ENCODE results near the gene RMI2. TPM values are rescaled to one million over a fixed set of nuclear protein-coding genes. Genes with fewer than 3 reads are reported as not detected.

The RMI2 gene
- total RNA-seq, 1 donor from 2014 or later, result 6.0 TPM

GRCh38 chr16:11309895-11310633 lies 35.2 kb upstream of the RMI2 start:
- DNase-seq (ENCODE audit: low read depth), result peak; percentile 60

DNA sequence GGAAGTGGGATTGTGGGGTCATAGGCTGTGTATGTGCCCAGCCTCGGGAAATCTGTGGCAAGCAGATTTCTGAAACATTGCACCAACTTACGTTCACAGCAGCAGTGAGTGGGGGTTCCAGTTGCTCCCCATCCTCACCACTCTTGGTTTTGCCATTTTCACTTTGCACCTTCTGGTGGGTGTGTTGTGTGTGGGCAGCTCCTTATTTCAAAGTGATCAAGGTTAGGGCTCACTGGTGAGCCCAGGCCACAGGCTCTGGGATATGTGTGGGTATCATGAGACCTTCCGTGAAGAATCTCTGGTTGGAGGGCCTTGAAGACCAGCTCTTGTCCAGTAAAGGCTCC lies 34.7 kb upstream of the RMI2 start:
- DNase-seq (ENCODE audit: low read depth), result no peak

DNA sequence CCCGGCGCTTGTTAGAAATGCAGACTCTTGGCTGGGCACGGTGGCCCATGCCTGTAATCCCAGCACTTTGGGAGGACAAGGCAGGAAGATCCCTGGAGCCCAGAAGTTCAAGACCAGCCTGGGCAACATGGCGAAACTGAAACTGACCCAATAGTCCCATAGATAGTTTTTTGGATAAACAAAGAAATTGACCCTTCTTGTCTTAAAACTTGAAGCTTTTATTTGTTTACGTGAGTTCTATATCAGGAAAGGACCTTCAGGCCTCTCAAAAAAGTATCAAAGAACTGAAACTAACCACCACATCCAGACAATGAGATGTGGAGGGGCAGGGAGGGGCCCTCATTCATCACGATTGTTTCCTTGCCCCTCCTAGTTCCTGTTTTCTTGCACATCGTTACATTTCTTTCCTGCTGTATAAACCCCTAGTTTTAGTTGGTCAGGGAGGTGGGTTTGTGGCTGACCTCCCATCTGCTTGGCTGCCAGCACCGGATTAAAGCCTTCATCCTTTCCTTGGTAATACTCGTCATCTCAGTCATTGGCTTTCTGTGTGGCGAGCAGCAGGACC lies 34.2 kb upstream of the RMI2 start:
- no peak for DNase-seq (ENCODE audit: low read depth)

DNA sequence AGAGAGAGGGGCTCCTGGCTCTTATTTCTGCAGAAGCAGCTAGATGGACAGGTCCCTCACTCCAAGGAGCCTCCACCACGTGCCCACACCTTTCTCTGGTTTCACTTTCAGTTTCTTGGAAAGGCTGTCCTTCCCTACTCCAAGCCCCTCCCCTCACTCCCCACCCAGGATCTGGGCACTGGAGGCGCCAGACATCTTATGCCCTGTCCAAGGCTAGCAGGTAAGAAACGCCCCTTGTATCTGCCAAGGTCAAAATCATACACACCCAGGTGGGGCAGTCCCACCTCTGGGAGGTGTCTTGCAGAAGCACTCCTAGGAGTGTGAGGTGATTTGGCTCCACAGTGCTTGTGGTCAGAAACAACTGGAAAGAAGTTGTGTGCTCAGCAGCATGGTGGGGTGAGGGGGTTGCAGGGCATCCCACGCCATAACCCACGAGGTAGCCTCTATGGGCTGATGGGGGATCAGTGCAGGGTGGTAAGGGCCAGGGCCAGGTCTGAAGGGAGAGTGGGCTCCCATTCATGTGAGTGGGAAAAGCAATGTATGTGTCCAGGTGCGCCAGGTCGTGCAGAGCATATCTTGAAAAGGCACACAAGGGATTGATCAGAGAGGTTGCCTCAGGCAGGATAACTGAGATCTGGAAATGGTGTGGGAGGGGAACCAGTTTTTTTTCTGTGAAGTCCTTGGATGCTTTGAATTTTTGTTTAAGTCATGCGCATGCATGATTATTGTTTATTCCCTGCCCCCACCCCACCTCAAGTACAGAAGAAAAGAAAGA lies 32.4 kb upstream of the RMI2 start:
- peak; percentile 80 for DNase-seq (ENCODE audit: low read depth)

DNA sequence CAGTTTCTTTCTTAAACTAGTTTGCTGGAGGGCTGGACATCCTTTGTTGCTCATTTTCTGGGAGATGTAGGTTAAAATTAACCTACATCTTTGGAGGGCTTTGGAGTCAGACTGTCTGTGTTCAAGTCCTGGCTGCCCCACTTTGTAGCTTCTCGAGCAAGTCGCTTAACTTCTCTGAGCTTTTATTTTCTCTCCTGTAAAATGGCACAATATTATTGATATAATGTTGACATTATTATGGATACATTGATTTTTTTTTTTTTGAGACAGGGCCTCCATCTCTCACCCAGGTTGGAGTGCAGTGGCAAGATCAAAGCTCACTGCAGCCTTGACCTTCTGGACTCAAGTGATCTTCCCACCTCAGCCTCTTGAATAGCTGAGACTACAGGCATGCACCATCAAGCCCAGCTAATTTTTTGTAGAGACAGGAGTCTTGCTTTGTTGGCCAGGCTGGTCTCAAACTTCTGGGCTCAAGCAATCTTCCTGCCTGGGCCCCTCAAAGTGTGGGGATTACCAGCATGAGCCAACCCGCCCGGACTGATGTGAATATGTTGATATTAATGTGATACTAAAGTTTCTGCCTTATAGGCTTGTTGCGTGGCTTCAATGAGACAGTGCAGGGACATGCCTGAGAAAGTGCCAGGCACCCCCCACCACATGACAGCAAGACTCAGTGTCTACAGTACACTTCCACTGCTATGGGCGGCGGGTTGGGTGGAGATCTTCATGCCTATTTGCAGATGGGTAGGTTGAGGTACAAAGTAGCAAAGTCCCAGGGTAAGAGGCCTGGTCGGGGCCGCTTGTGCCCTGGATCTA lies 31.6 kb upstream of the RMI2 start:
- no peak for DNase-seq (ENCODE audit: low read depth)

GRCh38 chr16:11314309-11314894 lies 30.9 kb upstream of the RMI2 start:
- DNase-seq (ENCODE audit: low read depth), result no peak

- peak; percentile 94 for DNase-seq (ENCODE audit: low read depth)
Measured at GRCh38 chr16:11315510-11315909, 29.7 kb upstream of the RMI2 start.

GRCh38 chr16:11316331-11317015 lies 28.8 kb upstream of the RMI2 start:
- peak; percentile 27 for DNase-seq (ENCODE audit: low read depth)

GRCh38 chr16:11318817-11319216 lies 26.4 kb upstream of the RMI2 start:
- DNase-seq (ENCODE audit: low read depth), result no peak

DNA sequence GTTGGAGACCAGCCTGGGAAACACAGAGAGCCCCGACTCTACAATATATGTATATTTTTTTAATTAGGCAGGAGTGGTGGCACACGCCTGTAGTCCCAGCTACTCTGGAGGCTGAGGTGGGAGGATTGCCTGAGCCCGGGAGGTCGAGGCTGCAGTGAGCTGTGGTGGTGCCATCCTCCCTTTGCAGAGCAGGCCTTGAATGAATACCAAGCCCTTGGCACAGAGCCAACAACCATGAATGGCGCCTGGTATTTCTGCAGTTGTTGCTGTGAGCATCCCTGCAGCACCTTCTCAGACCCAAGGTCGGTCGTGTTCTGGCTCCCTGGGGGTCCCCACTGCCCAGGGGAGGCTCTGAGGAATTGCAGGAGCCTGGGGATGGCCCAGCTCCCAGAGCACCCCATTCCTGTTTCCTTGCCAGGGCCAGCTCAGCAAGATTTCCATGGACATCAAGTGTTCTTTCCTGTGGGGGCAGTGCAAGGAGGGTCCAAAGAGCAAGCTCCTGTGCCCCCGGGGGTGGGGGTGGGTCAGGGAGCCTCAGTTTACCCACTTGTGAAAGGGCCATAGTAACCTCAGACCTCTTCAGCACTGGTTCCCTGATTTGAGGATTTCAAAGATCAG lies 25.6 kb upstream of the RMI2 start:
- no peak for DNase-seq (ENCODE audit: low read depth)

GRCh38 chr16:11320170-11320569 lies 25.1 kb upstream of the RMI2 start:
- DNase-seq (ENCODE audit: low read depth), result no peak

DNA sequence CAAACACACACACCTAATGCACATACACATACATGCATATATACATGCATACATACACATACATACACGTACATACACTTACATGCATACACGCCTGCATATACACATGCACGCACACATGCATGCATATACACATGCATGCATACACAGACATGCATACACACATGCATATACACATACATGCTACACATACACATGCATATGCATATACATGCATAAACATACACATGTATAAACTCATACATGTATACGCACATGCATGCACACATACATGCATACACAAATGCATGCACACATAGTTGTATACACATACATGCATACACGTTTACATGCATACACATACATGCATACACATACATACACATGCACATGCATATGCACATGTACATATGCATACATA lies 23.6 kb upstream of the RMI2 start:
- DNase-seq (ENCODE audit: low read depth), result no peak

GRCh38 chr16:11322823-11323222 lies 22.4 kb upstream of the RMI2 start:
- DNase-seq (ENCODE audit: low read depth), result no peak

GRCh38 chr16:11323551-11324336 lies 21.5 kb upstream of the RMI2 start:
- DNase-seq (ENCODE audit: low read depth), result no peak

DNA sequence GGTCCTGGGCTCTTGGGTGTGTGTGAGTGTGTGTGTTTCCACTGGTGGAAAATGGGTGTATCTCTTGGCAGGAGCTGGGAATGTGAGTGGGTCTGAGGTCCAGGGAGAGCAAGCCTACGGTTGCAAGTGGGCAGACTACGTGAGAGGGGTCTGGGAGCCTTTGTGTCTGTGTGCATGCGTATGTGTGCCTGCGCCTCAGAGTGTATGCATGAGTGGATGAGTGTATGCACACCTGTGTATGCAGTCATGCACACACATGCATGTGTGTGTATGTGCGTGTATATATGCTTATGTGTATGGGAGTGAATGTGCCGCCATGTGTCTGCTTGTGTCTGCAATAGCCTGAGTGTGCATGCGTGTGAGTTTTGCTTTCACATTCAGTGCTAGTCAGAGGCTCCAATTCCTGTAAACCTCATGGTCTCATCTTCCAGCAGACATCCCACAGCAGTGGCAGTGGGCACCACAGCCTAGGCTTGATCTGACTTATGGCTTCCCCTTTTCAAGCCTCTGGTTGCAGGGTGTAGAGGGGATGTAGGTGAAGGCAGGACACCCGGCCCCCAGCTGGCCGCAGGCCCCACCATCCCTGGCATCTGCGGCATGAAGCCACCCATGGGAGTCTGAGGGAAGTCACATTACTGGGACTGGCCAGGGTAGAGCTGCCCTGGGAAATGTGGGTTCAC lies 19.7 kb upstream of the RMI2 start:
- no peak for DNase-seq (ENCODE audit: low read depth)

DNA sequence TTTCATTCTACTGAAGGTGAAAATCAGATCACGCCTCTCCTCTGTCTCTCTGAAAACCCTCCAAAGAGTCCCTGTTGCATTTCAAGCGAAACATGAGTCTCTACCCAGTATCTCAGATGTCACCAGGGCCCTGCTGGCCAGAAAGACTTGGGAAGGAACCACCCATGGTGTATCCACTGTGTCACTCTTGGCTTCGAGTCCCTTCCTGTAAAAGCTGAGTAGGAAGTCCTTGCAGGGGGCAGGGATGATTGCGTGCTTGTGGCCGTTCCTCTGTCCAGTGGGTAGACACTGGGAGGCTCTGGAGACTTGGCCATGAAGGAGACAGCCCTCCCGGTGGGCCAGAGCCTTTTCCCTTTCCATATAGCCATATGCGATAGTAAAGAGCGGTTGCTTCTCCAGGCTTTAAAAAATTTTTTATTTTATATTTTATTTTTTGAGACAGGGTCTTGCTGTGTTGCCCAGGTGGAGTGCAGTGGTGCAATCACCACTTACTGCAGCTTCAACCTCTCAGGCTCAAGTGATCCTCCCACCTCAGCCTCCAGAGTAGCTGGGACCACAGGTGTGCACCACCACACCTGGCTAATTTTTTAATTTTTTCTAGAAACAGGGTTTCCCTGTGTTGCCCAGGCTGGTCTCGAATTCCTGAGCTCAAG lies 19.0 kb upstream of the RMI2 start:
- DNase-seq (ENCODE audit: low read depth), result no peak

DNA sequence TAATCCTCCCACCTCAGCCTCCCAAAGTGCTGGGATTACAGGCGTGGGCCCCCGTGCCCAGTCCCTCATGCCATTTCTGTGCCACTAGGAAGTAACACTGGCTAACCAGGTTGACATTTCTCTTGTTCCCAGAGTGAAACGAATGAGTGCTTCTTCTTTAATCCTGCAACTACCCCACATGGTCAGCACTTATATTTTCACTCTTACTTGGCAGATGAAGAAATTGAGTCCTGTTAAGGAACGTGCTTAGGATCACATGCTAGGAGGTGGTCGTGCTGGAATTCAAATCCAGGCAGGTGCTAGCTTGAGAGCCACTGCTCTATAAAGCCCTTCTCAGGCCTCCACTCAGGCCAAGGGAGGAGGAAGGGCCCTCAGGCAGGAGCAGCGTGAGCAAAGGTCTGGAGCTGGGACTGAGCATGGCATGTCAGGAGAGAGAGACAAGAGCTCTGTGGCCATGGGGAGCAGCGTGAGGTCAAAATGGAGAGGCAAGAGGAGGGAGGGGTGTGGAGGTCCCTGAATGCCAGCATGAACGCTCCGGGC lies 18.5 kb upstream of the RMI2 start:
- no peak for DNase-seq (ENCODE audit: low read depth)

DNA sequence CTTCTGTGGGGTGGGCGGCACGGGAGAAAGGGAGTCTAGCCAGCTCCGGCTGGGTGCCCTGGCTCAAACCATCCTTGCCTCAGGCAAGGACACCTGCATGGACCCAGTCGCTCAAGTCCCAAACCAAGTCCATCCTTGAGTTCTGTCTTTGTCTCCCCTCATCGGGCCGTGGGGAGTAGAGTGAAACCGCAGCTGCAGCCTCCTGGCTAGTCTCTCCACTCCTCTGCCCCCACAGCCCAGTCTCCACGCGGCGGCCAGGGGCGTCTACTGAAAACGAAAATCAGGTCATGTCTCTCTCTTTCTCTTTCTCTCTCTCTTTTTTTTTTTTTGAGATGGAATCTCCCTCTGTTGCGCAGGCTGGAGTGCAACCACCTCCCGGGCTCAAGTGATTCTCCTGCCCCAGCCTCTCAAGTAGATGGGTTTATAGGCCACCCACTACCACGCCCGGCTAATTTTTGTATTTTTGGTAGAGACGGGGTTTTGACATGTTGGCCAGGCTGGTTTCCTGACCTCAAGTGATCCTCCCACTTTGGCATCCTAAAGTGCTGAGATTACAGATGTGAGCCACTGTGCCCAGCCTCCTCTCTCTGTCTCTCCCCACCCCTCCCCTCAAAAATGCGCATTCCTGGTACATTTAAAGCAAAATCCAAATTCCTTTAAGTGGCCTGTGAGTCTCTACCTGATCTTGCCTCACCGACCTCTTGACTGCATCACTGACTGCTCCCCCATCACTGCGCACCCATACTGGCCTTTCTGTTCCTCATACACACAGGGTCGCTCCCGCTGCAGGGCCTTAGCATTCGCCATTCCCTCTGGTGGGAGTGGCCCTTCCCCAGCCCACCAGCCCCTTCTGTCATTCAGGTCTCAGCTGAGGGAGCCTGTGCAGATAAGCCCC lies 17.7 kb upstream of the RMI2 start:
- DNase-seq (ENCODE audit: low read depth), result no peak
